HepG2 (cell line): ENCODE data around the gene TTC39B. TPM values are rescaled to one million over a fixed set of nuclear protein-coding genes. Genes with fewer than 3 reads are reported as not detected.

Source experiments
- ATAC-seq: fragments of 200-7000 bp; cut with Tn5 transposase; 3 replicates; pipeline ENCODE4 v1.9.1; 2020; ENCODE audit warnings: mild to moderate bottlenecking, moderate library complexity
- BruUV-seq: library from RNA; stranded (reverse); fragments of 400-500 nt; replicated peaks from 2 replicates; lab custom pipeline; 2021; lab: Mats Ljungman, UMichigan
- CTCF ChIA-PET: fragments of 300-600 bp; formaldehyde crosslinking; extraction: SDS; loops from one replicate; lab custom pipeline; 2021; ENCODE audit warnings: low total read pairs, inconsistent platforms, low intra/inter-chr PET ratio; lab: Yijun Ruan, JAX
- POLR2A ChIA-PET: fragments of 350-600 bp; sonication (Branson Sonifier 250); formaldehyde crosslinking; loops from one replicate; lab custom pipeline; 2020; ENCODE audit warnings: antibody characterized with exemption, inconsistent platforms; lab: Yijun Ruan, JAX
- DNase-seq: peaks from one replicate; pipeline ENCODE4 v3.0.0-alpha.2; 2015; ENCODE audit warnings: low spot score
- FAIRE-seq: peaks from 3 replicates; lab custom pipeline; 2011; peaks lifted over from hg19 to GRCh38; lab: Jason Lieb, UNC
- H2AFZ ChIP-seq: one replicate; pipeline ENCODE4 v1.6.1; 2011; ENCODE audit warnings: low read length, inconsistent platforms
- H3K27ac ChIP-seq: fragments of 300-600 bp; 3 replicates; pipeline ENCODE4 v1.8.0; 2011; ENCODE audit warnings: mixed run types, mild to moderate bottlenecking, mixed read lengths, low read length, inconsistent platforms; ENCODE audit not compliant: insufficient read depth; ENCODE audit errors: extremely low read length
- H3K27me3 ChIP-seq, 2 experiments: fragments of 200-600 bp in 1 of 2; 2 replicates in 1 of 2; 3 replicates in 1 of 2; pipeline versions ENCODE4 v1.6.0 to v1.8.0; 2011; ENCODE audit warnings: low read length in 2 of 2, mild to moderate bottlenecking in 2 of 2, moderate library complexity in 2 of 2, inconsistent platforms in 1 of 2; ENCODE audit not compliant: insufficient read depth in 2 of 2, control insufficient read depth in 1 of 2
- H3K36me3 ChIP-seq, 2 experiments: fragments of 200-600 bp in 1 of 2; replicated peaks in 1 of 2; 2 replicates in 1 of 2; 3 replicates in 1 of 2; pipeline versions ENCODE4 v1.5.1 to v1.8.0; 2011; ENCODE audit warnings: low read length in 2 of 2, inconsistent platforms in 1 of 2; ENCODE audit not compliant: insufficient read depth in 2 of 2, control insufficient read depth in 1 of 2
- H3K4me1 ChIP-seq: 2 replicates; pipeline ENCODE4 v1.5.1; 2012; ENCODE audit warnings: low read length, inconsistent platforms; ENCODE audit not compliant: insufficient read depth
- H3K4me2 ChIP-seq: 2 replicates; pipeline ENCODE4 v1.6.0; 2011; ENCODE audit warnings: low read depth, low read length, inconsistent platforms
- H3K4me3 ChIP-seq, 3 experiments: fragments of 200-600 bp in 1 of 3; sonication (generic), shearing (Covaris generic) in 1 of 3; replicated peaks in 1 of 3; 2 replicates each; pipeline ENCODE4 v1.5.1; 2011 to 2016; ENCODE audit warnings: low read length in 3 of 3, inconsistent platforms in 2 of 3, low read depth in 2 of 3, mild to moderate bottlenecking in 2 of 3, control low read depth in 1 of 3, mixed read lengths in 1 of 3; ENCODE audit not compliant: insufficient read depth in 1 of 3
- H3K79me2 ChIP-seq: one replicate; pipeline ENCODE4 v1.6.1; 2011; ENCODE audit warnings: low read length, inconsistent platforms; ENCODE audit not compliant: insufficient read depth
- H3K9ac ChIP-seq: 2 replicates; pipeline ENCODE4 v1.6.0; 2011; ENCODE audit warnings: mild to moderate bottlenecking, low read depth, low read length, inconsistent platforms; ENCODE audit not compliant: insufficient read depth
- H3K9me3 ChIP-seq: 2 replicates; pipeline ENCODE4 v1.5.1; 2012; ENCODE audit warnings: mild to moderate bottlenecking, low read length
- H4K20me1 ChIP-seq: 2 replicates; pipeline ENCODE4 v1.6.0; 2011; ENCODE audit warnings: inconsistent platforms, mild to moderate bottlenecking, low read length, moderate library complexity; ENCODE audit not compliant: insufficient read depth
- JUN ChIP-seq: sonication (generic); formaldehyde crosslinking; IDR thresholded peaks from 2 replicates; pipeline ENCODE4 v1.4.0; 2020; ENCODE audit warnings: mild to moderate bottlenecking, missing genetic modification reagents
- MAFG ChIP-seq: sonication (generic); formaldehyde crosslinking; IDR thresholded peaks from 2 replicates; pipeline ENCODE4 v1.5.1; 2020; ENCODE audit warnings: mild to moderate bottlenecking, missing genetic modification reagents
- POGK ChIP-seq: sonication (generic); formaldehyde crosslinking; conservative IDR thresholded peaks from 2 replicates; pipeline ENCODE4 v1.8.0; 2022; ENCODE audit warnings: mild to moderate bottlenecking, moderate library complexity, missing genetic modification reagents
- SIN3B ChIP-seq: fragments of 150-350 bp; IDR thresholded peaks from 2 replicates; pipeline ENCODE4 v1.6.1; 2014; ENCODE audit warnings: low read length
- TARDBP ChIP-seq: sonication (generic); formaldehyde crosslinking; IDR thresholded peaks from 2 replicates; pipeline ENCODE4 v1.8.0; 2022; ENCODE audit warnings: mild to moderate bottlenecking, missing genetic modification reagents
- ZFP36L1 ChIP-seq: sonication (generic); formaldehyde crosslinking; IDR thresholded peaks from 2 replicates; pipeline ENCODE4 v1.8.0; 2022; ENCODE audit warnings: mild to moderate bottlenecking, missing genetic modification reagents, moderate library complexity
- ZFP37 ChIP-seq: sonication (generic); formaldehyde crosslinking; IDR thresholded peaks from 2 replicates; pipeline ENCODE4 v1.4.0; 2020; ENCODE audit warnings: missing genetic modification reagents, borderline replicate concordance
- ZFP90 ChIP-seq: sonication (generic); formaldehyde crosslinking; IDR thresholded peaks from 2 replicates; pipeline ENCODE4 v1.8.0; 2022; ENCODE audit warnings: missing genetic modification reagents, mild to moderate bottlenecking, inconsistent platforms, borderline replicate concordance
- ZNF234 ChIP-seq: sonication (generic); formaldehyde crosslinking; conservative IDR thresholded peaks from 2 replicates; pipeline ENCODE4 v1.5.1; 2020; ENCODE audit warnings: mild to moderate bottlenecking, missing genetic modification reagents
- ZNF354B ChIP-seq: sonication (generic); formaldehyde crosslinking; IDR thresholded peaks from 2 replicates; pipeline ENCODE4 v1.8.0; 2022; ENCODE audit warnings: mild to moderate bottlenecking, missing genetic modification reagents
- ZNF577 ChIP-seq: sonication (generic); formaldehyde crosslinking; IDR thresholded peaks from 2 replicates; pipeline ENCODE4 v1.4.0; 2020; ENCODE audit warnings: mild to moderate bottlenecking, low read depth, missing genetic modification reagents, borderline replicate concordance
- ZNF850 ChIP-seq: sonication (generic); formaldehyde crosslinking; conservative IDR thresholded peaks from 2 replicates; pipeline ENCODE4 v1.9.0; 2021; ENCODE audit warnings: mild to moderate bottlenecking, missing genetic modification reagents
- ZUFSP ChIP-seq: sonication (generic); formaldehyde crosslinking; IDR thresholded peaks from 2 replicates; pipeline ENCODE4 v1.9.0; 2021; ENCODE audit warnings: missing genetic modification reagents, mild to moderate bottlenecking, borderline replicate concordance
- WGBS: methylation state at CpG from one replicate; pipeline ENCODE4 v1.1.6; 2017; ENCODE audit warnings: low lambda C conversion rate; 5-methylcytosine and 5-hydroxymethylcytosine counted together
- in situ Hi-C: cut with HindIII; loops from 2 replicates; pipeline ENCODE4 v1.10.0; 2017; ENCODE audit warnings: low pct_unique_long_range_greater_than_20kb; ENCODE audit not compliant: extremely low pct_ligation_motif_present
- intact Hi-C: fragments of 100-400 bp; cut with micrococcal nuclease; formaldehyde crosslinking; loops from one replicate; pipeline ENCODE4 v1.10.0; 2022; ENCODE audit not compliant: unreplicated experiment
- polyA plus RNA-seq, 8 experiments: library from polyadenylated mRNA; depleted of rRNA in 3 of 8; stranded (reverse) in 7 of 8; unstranded in 1 of 8; fragments of >200 nt; fragmentation: Illumina TruSeq in 4 of 8; extraction: Trizol in 4 of 8; gene quantifications; 2 replicates each; pipeline versions ENCODE4 v1.2.1 to v1.2.3, GENCODE V29; 2011 to 2016; ENCODE audit warnings: low read depth in 4 of 8, missing spikeins in 1 of 8, mixed read lengths in 1 of 8; ENCODE audit not compliant: insufficient read depth in 1 of 8
- total RNA-seq, 5 experiments: library from RNA; depleted of rRNA; stranded (reverse); fragments of >200 nt; fragmentation: Illumina TruSeq; extraction: Trizol; gene quantifications; 2 replicates each; pipeline ENCODE4 v1.2.3, GENCODE V29; 2016; ENCODE audit warnings: low read depth in 1 of 5

Gene TTC39B
- total and polyA plus RNA-seq, 2 of the 13 experiments (the other 11 are each of a cell fraction or from before 2014, with no cell fraction given): 14.3 to 19.4 TPM

GRCh38 chr9:15155826-15156225 lies 151.2 kb downstream of the TTC39B start:
- Histone ChIP-seq H3K4me2 (no peak overlapping the region), H3K9ac (no peak overlapping the region), H3K79me2 (no peaks in the 10 kb centered on the region), H4K20me1 (no peaks in the 10 kb centered on the region), H3K4me3 (no peak overlapping the region), H3K9me3 (no peaks in the 10 kb centered on the region), H3K27ac (no peak overlapping the region), H3K36me3 (no peaks in the 10 kb centered on the region)
- intact Hi-C loops: no loop called here
- no TSS peak for BruUV-seq
- DNase-seq: no peak
- FAIRE-seq: no peak
- in situ Hi-C loops: no loop called here
- ChIA-PET CTCF (no interaction called here), POLR2A (no interaction called here)
- TF ChIP-seq TARDBP (CRISPR knock-in tag): no peak
- TF ChIP-seq ZNF354B (CRISPR knock-in tag): no peak
- no peak for TF ChIP-seq ZFP90
- no peak for TF ChIP-seq SIN3B
- TF ChIP-seq ZUFSP (CRISPR knock-in tag): no peak
- TF ChIP-seq ZFP36L1 (CRISPR knock-in tag): no peak
- TF ChIP-seq ZNF234 (CRISPR knock-in tag): no peak
- TF ChIP-seq, all 625 proteins: peak for 0
- WGBS: 3% methylated on average over 4 of the region's 4 CpGs
- H2AFZ ChIP-seq: no peak overlapping the region
- no peaks in the 10 kb centered on the region for H3K4me1 ChIP-seq
- no peak for ATAC-seq
- peaks cover 0 to 15% of the 10 kb centered on the region in 2 experiments; a peak in 2 of 5 replicates for H3K27me3 ChIP-seq

GRCh38 chr9:15155323-15155722 lies 151.7 kb downstream of the TTC39B start:
- TF ChIP-seq ZFP37 (no peak), ZNF577 (no peak), POGK (CRISPR knock-in tag) (no peak), MAFG (CRISPR knock-in tag) (no peak), ZNF850 (no peak), JUN (CRISPR knock-in tag) (no peak)
- Histone ChIP-seq H3K4me3 (no peak overlapping the region), H3K4me2 (no peak overlapping the region), H3K9ac (no peak overlapping the region), H3K9me3 (no peaks in the 10 kb centered on the region), H4K20me1 (no peaks in the 10 kb centered on the region), H3K4me1 (no peaks in the 10 kb centered on the region), H3K27me3 (peaks cover 0 to 15% of the 10 kb centered on the region in 2 experiments; a peak in 2 of 5 replicates), H3K36me3 (no peaks in the 10 kb centered on the region), H3K79me2 (no peaks in the 10 kb centered on the region), H2AFZ (no peak overlapping the region), H3K27ac (no peak overlapping the region)
- no peak for FAIRE-seq
- POLR2A ChIA-PET: no interaction called here
- intact Hi-C loops: no loop called here
- DNase-seq: no peak
- WGBS: 36% methylated on average over 4 of the region's 4 CpGs
- CTCF ChIA-PET: no interaction called here
- in situ Hi-C loops: no loop called here
- no peak for ATAC-seq
- no TSS peak for BruUV-seq
